HG03520 (cell line): ENCODE results near the gene LENG8.
"Not testable (repeated sequence)": the region's sequence is repeated elsewhere in the genome, so short reads cannot be mapped to it uniquely, and the experiment has no call there.

Source experiments
- ATAC-seq: cut with Tn5 transposase; IDR thresholded peaks from one replicate; pipeline ENCODE4 v1.9.1; 2021; ENCODE audit warnings: mild to moderate bottlenecking, moderate library complexity; ENCODE audit not compliant: unreplicated experiment

Gene LENG8

GRCh38 chr19:54509200-54509940 lies 60.4 kb downstream of the LENG8 start:
- ATAC-seq: not testable (repeated sequence)
